Epithelial cell of proximal tubule (primary cell): Measurements from ENCODE around the gene SPRED1. TPM values are rescaled to one million over a fixed set of nuclear protein-coding genes. Genes with fewer than 3 reads are reported as not detected.
"Not testable (repeated sequence)": the region's sequence is repeated elsewhere in the genome, so short reads cannot be mapped to it uniquely, and the experiment has no call there.

Source experiments
- DNase-seq: peaks from one replicate; pipeline ENCODE4 v3.0.0-alpha.2; 2011; ENCODE audit warnings: low read depth
- H3K4me3 ChIP-seq: 2 replicates; pipeline ENCODE4 v1.5.1; 2011; ENCODE audit warnings: low read depth, mild to moderate bottlenecking, low read length
- total RNA-seq: library from RNA; depleted of rRNA; stranded (reverse); fragments of >200 nt; gene quantifications from 2 replicates; pipeline ENCODE4 v1.2.3, GENCODE V29; 2015
- TF ChIP-seq, protein P1 (sequence below): conservative IDR thresholded peaks from 2 replicates; pipeline ENCODE4 v1.5.1; 2012; ENCODE audit warnings: low read depth, mild to moderate bottlenecking, low read length

Gene SPRED1
- total RNA-seq, 1 donor from 2014 or later, result 12.3 TPM

- TF ChIP-seq, protein P1, sequence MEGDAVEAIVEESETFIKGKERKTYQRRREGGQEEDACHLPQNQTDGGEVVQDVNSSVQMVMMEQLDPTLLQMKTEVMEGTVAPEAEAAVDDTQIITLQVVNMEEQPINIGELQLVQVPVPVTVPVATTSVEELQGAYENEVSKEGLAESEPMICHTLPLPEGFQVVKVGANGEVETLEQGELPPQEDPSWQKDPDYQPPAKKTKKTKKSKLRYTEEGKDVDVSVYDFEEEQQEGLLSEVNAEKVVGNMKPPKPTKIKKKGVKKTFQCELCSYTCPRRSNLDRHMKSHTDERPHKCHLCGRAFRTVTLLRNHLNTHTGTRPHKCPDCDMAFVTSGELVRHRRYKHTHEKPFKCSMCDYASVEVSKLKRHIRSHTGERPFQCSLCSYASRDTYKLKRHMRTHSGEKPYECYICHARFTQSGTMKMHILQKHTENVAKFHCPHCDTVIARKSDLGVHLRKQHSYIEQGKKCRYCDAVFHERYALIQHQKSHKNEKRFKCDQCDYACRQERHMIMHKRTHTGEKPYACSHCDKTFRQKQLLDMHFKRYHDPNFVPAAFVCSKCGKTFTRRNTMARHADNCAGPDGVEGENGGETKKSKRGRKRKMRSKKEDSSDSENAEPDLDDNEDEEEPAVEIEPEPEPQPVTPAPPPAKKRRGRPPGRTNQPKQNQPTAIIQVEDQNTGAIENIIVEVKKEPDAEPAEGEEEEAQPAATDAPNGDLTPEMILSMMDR, result no peak
- H3K4me3 ChIP-seq, result no peak overlapping the region
- no peak for DNase-seq
Measured at GRCh38 chr15:38275959-38276358, 23.3 kb downstream of the SPRED1 start.

- H3K4me3 ChIP-seq, DNase-seq: not testable (repeated sequence)
Measured at GRCh38 chr15:38277281-38277680, 24.6 kb downstream of the SPRED1 start.

- TF ChIP-seq, protein P1, result no peak
- no peak for DNase-seq
- H3K4me3 ChIP-seq, result no peak overlapping the region
Measured at GRCh38 chr15:38281031-38281430, 28.4 kb downstream of the SPRED1 start.

DNA sequence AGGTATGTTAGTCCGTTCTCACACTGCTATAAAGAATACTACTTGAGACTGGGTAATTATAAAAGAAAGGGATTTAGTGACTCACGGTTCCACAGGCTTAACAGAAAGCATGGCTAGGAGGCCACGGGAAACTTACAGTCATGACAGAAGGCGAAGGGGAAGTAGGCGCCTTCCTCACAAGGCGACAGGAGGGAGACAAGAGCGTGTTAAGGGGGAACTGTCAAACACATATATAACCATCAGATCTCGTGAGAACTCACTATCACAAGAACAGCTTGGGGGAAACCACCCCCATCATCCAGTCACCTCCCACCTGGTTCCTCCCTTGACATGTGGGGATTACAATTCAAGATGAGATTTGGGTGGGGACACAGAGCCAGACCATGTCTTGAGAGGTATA is 30.4 kb downstream of the SPRED1 start:
- TF ChIP-seq, protein P1, result no peak
- H3K4me3 ChIP-seq, result no peak overlapping the region
- DNase-seq, result no peak

DNA sequence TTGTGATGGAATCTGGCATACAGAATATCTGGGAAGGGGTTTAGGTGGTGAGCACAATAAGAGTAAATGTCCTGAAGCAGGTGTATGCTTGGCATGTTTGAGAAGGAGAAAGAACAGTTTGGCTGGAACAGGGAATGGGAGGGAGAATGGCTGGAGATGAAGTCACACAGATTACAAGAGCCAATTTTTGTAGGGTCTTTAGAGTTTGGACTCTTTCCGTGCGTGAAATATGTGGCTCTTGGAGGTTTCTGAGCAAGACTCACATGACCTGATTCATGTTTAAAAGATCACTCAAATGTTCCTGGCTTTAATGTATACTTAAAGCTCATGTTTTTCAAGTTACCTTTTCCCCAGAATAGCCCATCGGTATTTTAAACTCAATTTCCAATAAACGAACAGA is 32.8 kb downstream of the SPRED1 start:
- no peak for DNase-seq
- TF ChIP-seq, protein P1, result no peak
- H3K4me3 ChIP-seq, result no peak overlapping the region

GRCh38 chr15:38294126-38294525 is 41.5 kb downstream of the SPRED1 start:
- no peak overlapping the region for H3K4me3 ChIP-seq
- no peak for DNase-seq
- TF ChIP-seq, protein P1, result no peak

GRCh38 chr15:38297623-38298388 is 45.2 kb downstream of the SPRED1 start:
- no peak overlapping the region for H3K4me3 ChIP-seq
- TF ChIP-seq, protein P1, result no peak
- DNase-seq, result no peak
